IPS DF 4.7 (cell line): ENCODE results near the gene MAPKAPK2.
A peak's percentile ranks its signal among the peaks of the same experiment; 100 is the strongest.

Experiments
- DNase-seq: peaks from one replicate; pipeline ENCODE4 v3.0.0-alpha.2; 2013; ENCODE audit warnings: low spot score; ENCODE audit errors: extremely low read depth

The MAPKAPK2 gene

GRCh38 chr1:206682111-206682510 is 2.6 kb upstream of the MAPKAPK2 start:
- no peak for DNase-seq

DNA sequence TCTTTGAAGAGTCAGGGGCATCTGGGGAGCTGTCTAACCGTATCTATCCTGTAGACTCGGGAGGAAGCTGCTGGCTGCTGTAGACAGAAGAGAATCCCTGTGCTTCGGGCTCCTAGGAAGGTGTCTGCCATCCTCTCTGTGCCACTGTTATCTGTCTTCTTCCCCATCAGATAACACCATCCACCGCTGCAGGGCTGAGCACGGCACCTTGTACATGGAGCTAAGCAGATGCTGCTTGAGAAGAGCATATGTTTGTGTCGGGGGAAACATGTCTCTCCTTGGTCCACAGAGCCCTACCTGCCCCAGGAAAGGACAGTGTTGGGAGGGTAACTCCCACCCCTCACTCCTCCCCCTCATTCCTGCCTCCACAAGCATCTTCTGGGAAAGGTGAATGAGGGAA is 1.4 kb upstream of the MAPKAPK2 start:
- DNase-seq: no peak

- no peak for DNase-seq
Observed at GRCh38 chr1:206684003-206684402, 702 bp upstream of the MAPKAPK2 start.

DNA sequence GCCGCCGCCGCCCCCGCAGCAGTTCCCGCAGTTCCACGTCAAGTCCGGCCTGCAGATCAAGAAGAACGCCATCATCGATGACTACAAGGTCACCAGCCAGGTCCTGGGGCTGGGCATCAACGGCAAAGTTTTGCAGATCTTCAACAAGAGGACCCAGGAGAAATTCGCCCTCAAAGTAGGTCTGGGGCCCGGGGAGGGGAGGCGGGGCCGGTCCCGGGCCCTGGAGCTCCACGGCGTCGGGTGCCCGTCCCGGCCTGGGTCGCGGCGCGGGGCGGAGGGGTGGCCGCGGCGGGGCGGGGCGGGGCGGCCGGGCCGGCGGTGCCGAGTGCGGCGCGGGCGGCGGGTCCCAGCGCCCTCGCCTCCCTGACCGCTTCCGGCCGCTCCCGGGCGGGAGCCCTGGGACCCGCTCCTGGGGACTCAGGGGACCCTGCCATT is 646 bp downstream of the MAPKAPK2 start:
- DNase-seq: no peak

- DNase-seq: no peak
Observed at GRCh38 chr1:206685769-206686477, 1.2 kb downstream of the MAPKAPK2 start.

DNA sequence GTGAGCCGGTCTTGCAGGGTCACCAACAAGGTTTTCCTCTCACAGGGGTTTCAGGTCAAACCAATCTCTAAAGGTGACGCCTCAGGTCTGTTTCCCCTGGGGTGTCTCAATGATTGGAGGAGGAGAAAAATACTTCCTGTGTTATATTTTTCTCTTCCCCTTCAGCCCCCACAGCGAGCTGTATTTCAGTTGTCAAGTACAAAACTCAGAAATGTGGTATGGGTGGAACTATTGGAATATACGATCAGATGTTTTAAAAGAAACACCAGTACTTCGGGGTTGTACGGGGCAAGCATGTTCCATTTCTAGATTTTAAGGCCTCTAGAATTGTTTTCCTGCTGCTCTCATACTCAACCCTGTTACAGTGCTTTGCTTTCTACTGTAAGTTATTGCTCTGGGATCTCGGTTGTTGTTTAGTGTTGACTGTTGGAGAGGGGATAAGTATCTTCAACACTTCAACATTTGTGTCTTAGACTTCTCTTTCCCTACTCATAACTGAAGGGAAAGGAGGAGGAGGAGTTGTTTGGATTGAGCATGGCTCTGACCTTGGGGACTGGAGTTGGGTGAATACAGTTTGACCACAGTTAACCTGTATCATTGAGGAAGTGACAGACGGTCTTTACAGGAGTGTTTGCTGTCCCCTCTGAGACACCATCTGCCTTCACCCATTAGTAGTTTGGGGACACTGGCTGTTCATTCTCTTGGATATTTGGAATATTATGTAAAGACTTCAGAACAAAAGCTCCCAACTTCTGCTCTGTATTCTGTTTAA is 2.0 kb downstream of the MAPKAPK2 start:
- DNase-seq: no peak

DNA sequence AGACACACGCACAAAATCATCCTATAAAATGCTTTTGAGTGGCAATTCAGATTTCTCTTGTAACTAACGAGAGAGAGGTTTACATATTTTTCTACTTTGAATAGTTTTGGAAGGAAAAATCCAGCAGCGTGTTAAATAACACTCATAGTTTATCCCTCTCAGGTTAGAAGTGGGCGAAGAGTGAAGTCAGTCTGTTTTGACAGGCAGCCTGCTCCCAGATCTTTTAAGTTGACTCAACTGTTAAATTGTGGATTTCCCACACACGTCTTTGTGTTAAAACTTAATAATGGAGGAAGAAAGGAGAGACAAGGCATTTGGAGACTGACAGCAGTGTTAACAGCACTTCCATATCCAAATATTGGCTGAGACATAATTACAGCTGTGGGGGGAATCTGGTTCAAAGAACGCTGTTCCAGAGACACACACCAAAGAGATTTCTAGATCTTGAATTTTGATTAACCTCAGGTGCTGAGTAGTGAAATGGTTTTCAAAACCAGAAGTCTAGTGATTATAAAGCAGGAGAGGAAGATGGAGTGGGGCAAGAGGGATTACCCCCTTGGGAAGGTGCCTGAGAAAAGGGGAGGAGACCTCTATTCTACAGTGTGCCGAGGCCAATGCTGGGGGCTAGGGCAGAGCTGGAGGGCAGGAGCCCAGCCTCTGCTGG is 2.7 kb downstream of the MAPKAPK2 start:
- DNase-seq: no peak

DNA sequence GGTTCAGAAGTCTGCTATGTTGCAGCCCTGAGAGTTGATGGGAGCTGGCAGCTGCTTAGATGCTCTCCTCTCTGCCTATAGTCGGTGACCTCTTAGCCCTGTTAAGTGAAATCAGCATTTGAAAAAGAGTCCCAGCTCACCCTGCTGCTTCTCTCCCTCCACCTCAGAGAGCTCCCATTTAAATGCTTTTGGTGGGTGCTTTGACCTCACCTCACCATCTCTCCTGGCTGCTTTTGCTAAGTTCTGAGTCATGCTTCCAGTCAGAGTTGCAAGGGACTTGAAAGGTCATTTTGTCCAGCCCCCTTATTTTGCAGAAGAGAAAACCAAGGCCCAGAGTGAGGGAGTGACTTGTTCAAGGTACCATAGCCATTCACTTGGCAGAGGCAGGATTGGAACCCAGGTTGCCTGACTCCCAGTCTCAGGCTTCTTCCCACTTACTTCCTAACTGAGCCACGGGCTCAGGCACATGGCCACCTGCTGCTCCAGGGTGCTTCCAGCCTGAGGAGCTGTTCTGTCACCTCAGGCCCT is 3.3 kb downstream of the MAPKAPK2 start:
- DNase-seq: peak; percentile 69

- DNase-seq: no peak
Observed at GRCh38 chr1:206690516-206690915, 5.8 kb downstream of the MAPKAPK2 start.

GRCh38 chr1:206691604-206692003 is 6.9 kb downstream of the MAPKAPK2 start:
- DNase-seq: no peak

DNA sequence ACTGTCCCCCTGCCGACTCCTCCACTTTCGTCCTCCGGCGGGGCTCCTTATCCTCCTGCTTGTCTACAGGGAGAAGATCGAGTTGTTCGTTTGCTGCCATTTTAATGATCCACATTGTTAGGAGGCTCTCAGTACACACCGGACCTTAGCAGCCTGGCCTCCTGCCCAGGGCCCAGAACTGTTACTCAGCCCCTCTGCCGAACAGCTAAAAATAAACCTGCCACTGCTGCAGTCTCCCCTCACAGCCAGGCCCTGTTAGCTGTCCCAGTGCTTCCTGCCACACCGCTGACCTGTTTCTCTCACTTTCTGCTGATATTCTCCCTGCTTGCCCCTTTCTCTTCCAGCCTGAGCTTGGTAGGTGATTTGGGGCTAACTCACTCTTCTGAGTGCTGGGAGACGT is 8.3 kb downstream of the MAPKAPK2 start:
- no peak for DNase-seq

DNA sequence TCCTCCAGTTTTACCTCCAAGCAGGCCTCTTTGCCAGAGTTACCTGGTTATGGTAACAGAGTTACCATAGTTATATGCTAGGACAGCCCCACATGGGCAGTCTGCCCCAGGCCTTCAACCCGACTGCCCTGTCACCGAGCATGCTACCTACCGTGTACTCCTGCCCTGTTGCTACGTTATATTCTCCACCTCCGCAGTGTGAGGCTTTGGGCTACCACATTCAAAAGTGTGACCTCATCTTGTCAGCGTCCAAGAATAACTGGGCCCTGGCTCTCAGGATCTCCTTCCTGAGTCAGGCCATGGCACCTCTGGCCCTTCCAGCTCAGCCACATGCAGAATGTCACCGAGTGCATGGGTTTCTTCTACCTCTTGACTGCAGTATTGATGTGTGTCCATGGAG is 8.9 kb downstream of the MAPKAPK2 start:
- DNase-seq: no peak

- no peak for DNase-seq
Observed at GRCh38 chr1:206694171-206695124, 9.7 kb downstream of the MAPKAPK2 start.

- DNase-seq: no peak
Observed at GRCh38 chr1:206695733-206696132, 11.0 kb downstream of the MAPKAPK2 start.

DNA sequence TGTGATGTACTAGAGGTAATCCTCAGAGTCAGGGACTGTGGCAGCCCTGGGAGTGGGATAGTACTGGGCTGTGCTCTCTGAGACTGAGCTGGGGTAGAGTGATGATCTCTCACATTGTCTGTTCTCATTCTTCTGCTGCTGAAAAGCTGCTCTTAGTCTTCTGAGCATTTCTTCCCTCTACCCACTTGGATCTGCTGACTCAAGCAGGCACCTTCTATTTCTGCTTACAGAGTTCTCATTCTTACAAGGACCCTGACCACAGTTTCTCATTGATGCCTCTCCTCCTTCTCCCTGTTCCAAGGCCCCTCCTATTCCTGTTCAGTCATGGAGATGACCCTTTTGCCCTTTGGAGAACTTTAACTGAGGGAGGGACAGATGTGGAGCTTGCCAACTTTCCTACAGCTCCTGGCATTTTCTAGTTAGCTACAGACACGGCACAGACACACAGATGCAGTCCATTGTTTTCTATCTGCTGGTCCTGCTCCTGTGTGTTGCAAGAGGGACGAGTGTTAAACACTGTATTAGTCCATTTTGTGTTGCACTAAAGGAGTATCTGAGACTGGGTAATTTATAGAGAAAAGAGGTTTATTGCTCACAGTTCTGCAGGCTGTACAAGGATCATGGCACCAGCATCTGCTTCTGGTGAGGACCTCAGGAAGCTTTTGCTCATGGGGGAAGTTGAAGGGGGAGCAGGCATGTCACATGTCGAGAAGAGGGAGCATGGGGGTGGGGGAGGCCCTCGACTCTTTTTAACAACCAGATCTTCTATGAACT is 12.3 kb downstream of the MAPKAPK2 start:
- DNase-seq: no peak

DNA sequence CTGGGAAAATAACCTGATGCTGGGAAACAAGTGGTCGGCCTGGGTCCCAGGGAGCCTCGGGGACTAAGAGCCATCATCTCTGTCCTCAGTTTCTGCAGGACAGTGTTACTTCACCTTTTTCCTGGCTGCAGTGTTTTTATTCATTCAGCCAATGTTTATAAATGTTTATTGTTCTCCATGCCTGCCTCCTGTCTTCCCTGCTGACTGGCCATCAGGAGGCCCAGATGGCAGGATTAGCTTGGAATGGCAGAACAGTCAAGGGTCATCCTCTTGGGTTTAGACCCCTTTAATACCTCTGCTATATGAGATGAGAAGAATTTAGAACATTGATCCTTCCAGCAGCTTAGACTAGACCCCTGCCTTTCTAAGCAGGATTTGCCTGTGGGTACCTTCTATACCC is 13.3 kb downstream of the MAPKAPK2 start:
- no peak for DNase-seq

DNA sequence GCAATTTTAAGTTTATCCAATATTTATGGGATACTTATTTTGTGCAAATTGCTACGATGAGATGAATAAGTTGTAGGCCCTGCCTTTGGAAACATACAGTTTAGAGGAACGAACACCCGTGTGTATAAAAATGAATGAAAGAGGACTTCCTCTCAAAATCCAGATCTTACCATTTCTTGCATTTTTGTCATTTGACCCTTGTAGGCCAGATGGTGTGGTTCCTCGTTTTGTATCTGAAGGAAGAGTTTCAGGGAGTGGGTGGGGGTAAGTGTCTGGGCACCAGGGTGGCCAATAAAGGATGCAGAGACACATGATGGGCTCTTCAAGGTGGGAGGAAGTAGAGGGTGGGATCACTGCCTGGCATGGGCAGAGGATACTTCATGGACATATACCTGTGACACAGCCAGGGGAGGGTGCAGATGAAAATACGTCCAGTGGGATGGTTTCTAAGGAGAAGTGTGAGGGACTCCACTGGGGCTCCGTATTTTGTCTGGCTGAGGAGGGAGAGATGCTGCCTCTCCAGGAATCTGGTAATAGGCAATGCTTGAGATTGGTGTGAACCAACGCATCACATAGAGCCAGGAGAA is 14.4 kb downstream of the MAPKAPK2 start:
- no peak for DNase-seq

- DNase-seq: no peak
Observed at GRCh38 chr1:206699626-206700025, 14.9 kb downstream of the MAPKAPK2 start.

- DNase-seq: no peak
Observed at GRCh38 chr1:206700445-206701036, 15.8 kb downstream of the MAPKAPK2 start.
